ENCODE measurements around the gene CDC20.

Gene CDC20

GRCh38 chr1:43358746-43359693 is at the start of gene CDC20:
CDC20 (plus strand) TSS chr1:43358981; CDS start chr1:43359216, 235 bp downstream.
- peak; percentile 99 for DNase-seq

GRCh38 chr1:43309405-43310025 is 49.3 kb upstream of the CDC20 start:
- no peak for DNase-seq

- no peak for DNase-seq
Observed at GRCh38 chr1:43311521-43311920, 47.3 kb upstream of the CDC20 start.

- no peak for DNase-seq
Observed at GRCh38 chr1:43312212-43312623, 46.6 kb upstream of the CDC20 start.

- no peak for DNase-seq
Observed at GRCh38 chr1:43312663-43313515, 45.9 kb upstream of the CDC20 start.

GRCh38 chr1:43313771-43314170 is 45.0 kb upstream of the CDC20 start:
- DNase-seq, result no peak

GRCh38 chr1:43314233-43314632 is 44.5 kb upstream of the CDC20 start:
- no peak for DNase-seq

- no peak for DNase-seq
Observed at GRCh38 chr1:43315481-43315880, 43.3 kb upstream of the CDC20 start.

- no peak for DNase-seq
Observed at GRCh38 chr1:43315963-43316737, 42.6 kb upstream of the CDC20 start.

- DNase-seq, result no peak
Observed at GRCh38 chr1:43316738-43317520, 41.9 kb upstream of the CDC20 start.

- no peak for DNase-seq
Observed at GRCh38 chr1:43317817-43318471, 40.8 kb upstream of the CDC20 start.

GRCh38 chr1:43318831-43319230 is 40.0 kb upstream of the CDC20 start:
- DNase-seq, result no peak

GRCh38 chr1:43319288-43319687 is 39.5 kb upstream of the CDC20 start:
- no peak for DNase-seq

- no peak for DNase-seq
Observed at GRCh38 chr1:43319766-43320165, 39.0 kb upstream of the CDC20 start.

- DNase-seq, result no peak
Observed at GRCh38 chr1:43321331-43321891, 37.4 kb upstream of the CDC20 start.

- no peak for DNase-seq
Observed at GRCh38 chr1:43322506-43322905, 36.3 kb upstream of the CDC20 start.

GRCh38 chr1:43324810-43325209 is 34.0 kb upstream of the CDC20 start:
- no peak for DNase-seq

GRCh38 chr1:43325381-43325780 is 33.4 kb upstream of the CDC20 start:
- no peak for DNase-seq

GRCh38 chr1:43327549-43328292 is 31.1 kb upstream of the CDC20 start:
- DNase-seq, result no peak

Data from activated CD4-positive, alpha-beta T cell treated with anti-CD3 and anti-CD28 coated beads, Interleukin-2, amount 50 U/mL, for 16 hours (primary cell).